Large intestine (tissue), 3 donors: Measurements from ENCODE around the gene ZDHHC11. TPM values are rescaled to one million over a fixed set of nuclear protein-coding genes. Genes with fewer than 3 reads are reported as not detected.
"Not testable (repeated sequence)": the region's sequence is repeated elsewhere in the genome, so short reads cannot be mapped to it uniquely, and the experiment has no call there.

ENCODE experiments used
- DNase-seq, 2 donors: peaks; one replicate each; pipeline versions ENCODE4 v3.0.0 to v3.0.0-alpha.2; 2013
- H3K27ac ChIP-seq: one replicate; pipeline ENCODE4 v1.5.1; 2013; ENCODE audit warnings: low read length
- H3K27me3 ChIP-seq: 2 replicates; pipeline ENCODE4 v1.6.1; 2013; ENCODE audit warnings: low read length; ENCODE audit not compliant: control insufficient read depth, insufficient read depth
- H3K36me3 ChIP-seq: 2 replicates; pipeline ENCODE4 v1.6.1; 2013; ENCODE audit warnings: low read length; ENCODE audit not compliant: control insufficient read depth, insufficient read depth
- H3K4me1 ChIP-seq: one replicate; pipeline ENCODE4 v1.6.1; 2013; ENCODE audit warnings: low read length; ENCODE audit not compliant: control insufficient read depth, insufficient read depth
- H3K4me3 ChIP-seq: one replicate; pipeline ENCODE4 v1.5.1; 2013; ENCODE audit warnings: low read length
- H3K9me3 ChIP-seq: one replicate; pipeline ENCODE4 v1.6.1; 2013; ENCODE audit warnings: mild to moderate bottlenecking, low read depth, low read length, moderate library complexity; ENCODE audit not compliant: control insufficient read depth
- WGBS: methylation state at CpG from one replicate; pipeline ENCODE4 v1.1.5; 2013; ENCODE audit warnings: low lambda C conversion rate; ENCODE audit not compliant: insufficient coverage; 5-methylcytosine and 5-hydroxymethylcytosine counted together
- polyA plus RNA-seq: library from polyadenylated mRNA; unstranded; fragments of 120-200 nt; gene quantifications from one replicate; pipeline ENCODE4 v1.2.1, GENCODE V29; 2013

ZDHHC11 gene
- polyA plus RNA-seq, 1 donor, result 41.0 TPM

DNA sequence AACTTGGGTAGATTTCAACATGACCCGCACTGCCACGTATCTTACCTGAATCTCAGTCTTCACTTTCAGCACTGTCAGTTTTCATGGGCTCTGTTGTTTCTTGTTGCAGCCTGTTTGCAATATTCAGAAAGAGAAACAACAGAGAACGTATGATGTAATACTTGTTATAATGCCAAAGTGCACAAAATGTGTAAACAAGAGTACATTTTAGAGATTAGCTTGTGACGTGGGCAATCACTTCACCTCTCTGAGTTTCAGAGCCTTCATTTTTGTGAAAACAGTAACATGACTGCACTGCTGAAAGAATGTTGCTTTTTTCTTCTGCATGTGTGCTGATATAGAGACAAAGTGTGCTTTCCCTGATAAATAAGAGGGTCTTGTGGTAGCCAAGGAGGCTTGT is 49.7 kb downstream of the ZDHHC11 start:
- not testable (repeated sequence) for H3K9me3 ChIP-seq, H3K36me3 ChIP-seq, DNase-seq, H3K4me1 ChIP-seq, H3K4me3 ChIP-seq, H3K27ac ChIP-seq, H3K27me3 ChIP-seq
- WGBS, result 100% methylated on average over 1 of the region's 4 CpGs

DNA sequence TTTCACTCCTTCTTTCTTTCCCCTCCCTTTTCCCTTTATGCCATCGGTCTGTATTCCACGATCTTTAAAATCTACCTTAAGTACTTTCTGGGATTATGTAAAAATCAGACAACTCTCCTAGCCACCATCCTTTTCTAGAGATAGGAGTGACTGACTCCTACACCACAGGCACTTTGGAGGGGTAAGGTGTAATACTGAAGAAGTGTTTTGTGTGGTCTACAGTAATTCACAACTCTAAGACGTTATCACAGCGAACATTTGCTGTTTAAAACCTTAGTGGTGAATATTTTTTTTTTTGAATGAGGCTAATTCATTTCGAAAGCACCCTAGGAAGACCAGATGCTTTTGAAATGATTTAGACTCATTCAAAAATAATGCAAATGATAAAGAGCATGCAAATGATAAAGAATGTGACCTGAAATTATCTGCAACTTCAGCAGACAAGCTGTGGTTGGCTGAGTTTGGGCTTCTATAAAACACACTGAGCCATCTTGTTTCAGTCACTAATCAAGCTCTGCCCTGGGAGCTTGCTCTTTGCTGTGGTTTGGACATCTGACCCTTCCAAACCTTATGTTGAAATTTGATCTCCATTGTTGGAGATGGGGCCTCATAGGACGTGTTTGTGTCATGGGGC is 52.2 kb downstream of the ZDHHC11 start:
- 17% methylated on average over 1 of the region's 6 CpGs for WGBS

DNA sequence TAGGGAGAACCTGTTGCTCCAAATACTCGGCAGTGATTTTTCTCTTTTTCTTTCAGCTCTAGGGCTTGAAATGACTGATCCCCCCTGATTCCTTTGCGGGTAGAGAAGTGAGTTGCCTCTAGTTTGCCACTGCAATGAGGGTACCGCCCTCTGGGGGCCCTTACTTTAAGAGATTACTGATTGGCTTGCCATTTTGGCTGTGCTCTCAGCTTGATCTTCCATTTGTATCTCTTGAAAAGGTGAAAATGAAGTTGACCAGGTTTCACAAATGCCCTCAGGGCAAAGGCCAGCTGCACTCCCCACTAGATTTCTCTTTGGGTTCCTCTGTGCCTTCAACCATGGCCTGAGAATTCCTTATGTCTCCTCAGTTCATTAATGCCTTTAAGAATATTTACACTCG is 52.8 kb downstream of the ZDHHC11 start:
- not testable (repeated sequence) for H3K36me3 ChIP-seq, H3K4me1 ChIP-seq, H3K4me3 ChIP-seq, DNase-seq, H3K27ac ChIP-seq, H3K9me3 ChIP-seq, H3K27me3 ChIP-seq
- WGBS, result no CpG with 5 or more reads among the region's 4 CpGs

More for the DNA sequence above, 52.2 kb downstream of the ZDHHC11 start:
- H3K27me3 ChIP-seq, H3K4me3 ChIP-seq, DNase-seq, H3K27ac ChIP-seq, H3K9me3 ChIP-seq, H3K4me1 ChIP-seq, H3K36me3 ChIP-seq: not testable (repeated sequence)

- no CpG with 5 or more reads among the region's 1 CpG for WGBS
- not testable (repeated sequence) for DNase-seq, H3K9me3 ChIP-seq
Observed at GRCh38 chr5:795873-796272, 54.9 kb downstream of the ZDHHC11 start.

DNA sequence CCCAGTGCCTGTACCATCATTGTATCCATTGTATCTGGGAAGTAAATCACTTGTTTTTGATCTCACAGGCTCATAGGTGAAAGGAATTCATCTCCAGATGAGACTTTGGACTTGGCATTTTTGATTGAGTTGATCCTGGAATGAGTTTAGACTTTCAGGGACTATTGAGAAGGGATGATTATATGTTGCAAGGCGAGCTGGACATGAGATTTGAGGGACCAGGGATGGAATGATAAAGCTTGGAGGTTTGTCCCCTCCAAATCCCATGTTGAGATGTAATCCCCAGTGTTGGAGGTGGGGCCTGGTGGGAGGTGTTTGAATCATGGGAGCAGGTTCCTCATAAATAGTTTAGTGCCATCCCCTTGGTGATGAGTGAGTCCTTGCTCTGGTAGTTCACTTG is 55.8 kb downstream of the ZDHHC11 start:
- H3K36me3 ChIP-seq, H3K9me3 ChIP-seq, H3K4me1 ChIP-seq, H3K27ac ChIP-seq, H3K4me3 ChIP-seq, DNase-seq, H3K27me3 ChIP-seq: not testable (repeated sequence)
- WGBS, result 100% methylated on average over 1 of the region's 1 CpG

More at GRCh38 chr5:795873-796272, 54.9 kb downstream of the ZDHHC11 start:
- not testable (repeated sequence) for H3K36me3 ChIP-seq, H3K27me3 ChIP-seq, H3K27ac ChIP-seq, H3K4me1 ChIP-seq, H3K4me3 ChIP-seq

GRCh38 chr5:788703-789102 is 62.1 kb downstream of the ZDHHC11 start:
- not testable (repeated sequence) for H3K36me3 ChIP-seq, H3K4me1 ChIP-seq, DNase-seq, H3K27ac ChIP-seq, H3K4me3 ChIP-seq, H3K27me3 ChIP-seq
- WGBS, result 96% methylated on average over 4 of the region's 10 CpGs
- H3K9me3 ChIP-seq, result peaks cover 36% of the 10 kb centered on the region

GRCh38 chr5:787857-788233 is 62.9 kb downstream of the ZDHHC11 start:
- not testable (repeated sequence) for H3K27me3 ChIP-seq, H3K36me3 ChIP-seq, H3K27ac ChIP-seq, H3K4me3 ChIP-seq, DNase-seq, H3K4me1 ChIP-seq
- no CpG with 5 or more reads among the region's 6 CpGs for whole genome bisulfite sequencing
- peaks cover 33% of the 10 kb centered on the region for H3K9me3 ChIP-seq

DNA sequence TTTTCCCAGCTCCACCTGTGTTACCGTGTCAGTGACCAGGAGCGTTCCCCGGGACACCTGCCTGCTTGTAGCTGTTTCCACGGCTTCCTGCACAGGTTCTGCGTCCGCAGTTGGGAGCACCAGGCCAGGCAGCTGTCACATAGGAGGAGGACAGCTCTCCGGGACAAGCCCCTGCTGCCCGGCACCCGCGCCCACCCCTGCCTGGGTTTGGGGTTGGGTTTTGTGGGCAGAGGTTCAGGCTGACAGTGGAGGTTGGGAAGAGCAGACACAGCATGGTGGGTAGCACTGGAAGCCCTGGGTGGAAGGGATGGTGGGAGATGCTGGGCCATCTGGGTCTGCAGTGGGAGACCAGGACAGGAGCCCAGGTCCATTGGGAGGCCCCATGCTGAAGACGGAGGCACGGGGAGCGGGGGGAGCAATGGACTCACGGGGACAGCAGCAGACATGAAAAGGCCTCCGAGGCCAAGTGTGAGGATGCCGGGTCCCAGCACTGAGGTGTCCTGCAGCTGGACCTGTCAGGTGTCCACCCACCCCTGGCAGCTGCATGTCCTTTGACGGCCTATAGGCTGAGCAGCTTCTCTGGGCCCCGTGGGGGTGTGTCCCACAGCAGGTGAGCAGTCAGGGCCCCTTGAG is 63.4 kb downstream of the ZDHHC11 start:
- H3K27me3 ChIP-seq, H3K36me3 ChIP-seq, H3K4me1 ChIP-seq, H3K27ac ChIP-seq, DNase-seq, H3K4me3 ChIP-seq: not testable (repeated sequence)
- H3K9me3 ChIP-seq, result peaks cover 33% of the 10 kb centered on the region
- WGBS, result no CpG with 5 or more reads among the region's 18 CpGs

DNA sequence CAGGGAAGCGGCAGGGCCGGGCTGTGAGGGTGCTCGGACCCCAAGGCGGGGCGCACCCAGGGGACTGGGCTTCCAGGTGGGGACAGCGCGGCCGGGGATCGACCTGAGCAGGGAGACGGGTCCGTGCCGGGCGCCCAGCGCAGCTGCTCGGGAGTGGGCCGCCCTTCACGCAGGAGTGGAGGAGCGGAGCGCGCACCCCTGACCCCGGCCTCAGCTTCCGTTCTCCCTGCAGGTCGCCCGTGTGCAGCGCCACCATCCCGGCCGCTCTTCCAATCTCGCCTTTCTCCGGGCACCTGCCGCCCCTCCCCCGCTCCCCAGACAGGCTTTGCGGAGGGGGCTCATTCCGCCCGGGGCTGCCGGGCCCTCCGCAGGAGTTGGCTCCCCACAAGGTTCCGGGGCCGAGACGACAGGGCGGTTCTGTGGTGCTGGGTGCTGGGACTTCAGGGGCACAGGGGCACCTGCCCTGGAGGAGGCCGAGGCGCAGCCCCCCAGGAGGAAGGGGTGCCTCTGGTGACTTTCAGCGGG is 65.5 kb downstream of the ZDHHC11 start:
- H3K9me3 ChIP-seq, result peaks cover 30% of the 10 kb centered on the region
- peak overlapping the region; percentile 46 for H3K4me3 ChIP-seq
- WGBS, result no CpG with 5 or more reads among the region's 43 CpGs
- H3K27ac ChIP-seq, H3K4me1 ChIP-seq, H3K36me3 ChIP-seq, H3K27me3 ChIP-seq: not testable (repeated sequence)
- peak in 1 of 2 donors; percentile 49 for DNase-seq

DNA sequence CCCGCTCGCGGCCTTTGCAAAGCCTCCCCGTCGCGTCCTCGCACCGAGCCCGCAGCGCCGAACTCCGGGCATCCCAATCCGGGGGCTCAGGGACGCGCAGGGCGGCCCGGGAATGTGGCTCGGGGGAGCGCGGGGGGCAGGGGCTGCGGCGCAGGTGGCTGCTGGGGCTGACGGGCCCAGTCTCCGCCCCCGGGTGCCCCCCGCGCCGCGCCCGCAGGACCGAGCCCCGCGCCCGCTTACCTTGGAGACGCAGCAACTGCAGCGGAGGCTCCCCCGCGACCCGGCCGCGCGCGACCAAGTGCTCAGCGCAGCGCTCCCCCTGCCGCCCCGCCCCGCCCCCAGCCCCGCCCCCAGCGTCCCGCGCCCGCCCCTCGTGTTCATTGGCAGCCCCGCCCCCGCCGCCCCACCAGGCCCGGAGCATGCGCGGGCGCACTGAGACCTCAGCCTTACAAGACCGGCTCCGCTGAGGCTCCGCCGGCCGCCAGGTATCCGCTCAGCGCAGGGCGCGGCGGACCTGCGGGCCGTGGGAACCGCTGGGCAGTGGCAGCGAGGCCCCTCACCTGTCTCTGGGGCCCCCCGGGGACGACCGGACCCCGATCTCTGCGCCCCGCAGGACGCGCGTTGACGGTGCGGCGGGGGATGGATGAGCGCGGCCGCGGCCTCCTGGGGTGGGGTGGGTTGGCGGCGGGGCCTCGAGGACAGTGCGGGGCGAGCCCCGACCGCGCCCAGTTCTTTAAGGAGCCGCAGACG is 66.2 kb downstream of the ZDHHC11 start, which contains the start of gene ZDHHC11B:
TSS of gene ZDHHC11B (minus strand) at position 302 of the 750 bp plus-strand sequence. CDS start 17,810 bp downstream, outside the sequence.
- not testable (repeated sequence) for H3K4me1 ChIP-seq, H3K36me3 ChIP-seq, H3K27me3 ChIP-seq
- no CpG with 5 or more reads among the region's 101 CpGs for WGBS
- H3K4me3 ChIP-seq, result peak within 1 kb of the TSS; percentile 56
- peaks cover 24% of the 10 kb centered on the region for H3K9me3 ChIP-seq
- H3K27ac ChIP-seq, result peak within 1 kb of the TSS; percentile 23
- DNase-seq, result peak; percentile 85 to 92
